HG03066 (cell line): ENCODE measurements around the gene BAG3.

Source experiments
- ATAC-seq: cut with Tn5 transposase; IDR thresholded peaks from one replicate; pipeline ENCODE4 v1.9.1; 2021; ENCODE audit warnings: low read depth; ENCODE audit not compliant: unreplicated experiment

BAG3 gene

GRCh38 chr10:119665901-119666708 lies 14.9 kb downstream of the BAG3 start:
- no peak for ATAC-seq

DNA sequence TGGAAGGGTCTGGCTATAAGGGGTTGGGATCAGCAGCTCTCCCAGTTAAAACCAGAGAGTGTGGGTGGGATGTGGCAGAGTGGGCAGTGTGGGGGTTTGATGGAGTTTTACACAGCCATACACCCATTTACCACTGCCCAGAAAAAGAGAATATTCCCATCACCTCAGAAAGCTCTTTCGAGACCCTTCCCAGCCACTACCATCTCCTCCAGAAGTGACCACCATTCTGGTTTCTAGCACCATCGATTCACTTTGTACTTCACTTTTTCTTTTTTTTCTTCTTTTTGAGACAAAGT lies 15.5 kb downstream of the BAG3 start:
- ATAC-seq: no peak

GRCh38 chr10:119667562-119668328 lies 16.6 kb downstream of the BAG3 start:
- no peak for ATAC-seq

GRCh38 chr10:119668461-119668860 lies 17.3 kb downstream of the BAG3 start:
- no peak for ATAC-seq

GRCh38 chr10:119669331-119669730 lies 18.2 kb downstream of the BAG3 start:
- no peak for ATAC-seq

- ATAC-seq: no peak
Measured at GRCh38 chr10:119669975-119670640, 18.9 kb downstream of the BAG3 start.

DNA sequence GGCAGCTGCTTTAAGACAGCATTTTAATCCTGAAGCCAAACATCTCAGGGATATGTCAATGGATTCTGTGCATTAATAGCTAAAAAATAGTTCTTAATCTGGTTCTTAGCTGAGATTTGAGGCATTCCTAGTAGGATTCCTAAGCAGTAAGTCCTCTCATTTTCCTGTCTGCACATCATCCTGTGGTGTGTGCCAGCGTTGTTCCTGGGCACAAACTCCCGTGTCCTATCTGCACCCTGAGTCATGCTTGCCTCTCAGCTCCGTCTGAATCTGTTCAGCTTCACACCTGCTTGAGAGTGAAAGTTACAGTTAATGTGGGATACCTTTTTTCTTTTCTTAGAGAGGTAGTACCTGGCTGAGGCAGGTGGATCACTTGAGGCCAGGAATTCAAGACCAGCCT lies 19.5 kb downstream of the BAG3 start:
- no peak for ATAC-seq

GRCh38 chr10:119671381-119671780 lies 20.2 kb downstream of the BAG3 start:
- ATAC-seq: no peak

- no peak for ATAC-seq
Measured at GRCh38 chr10:119672291-119672690, 21.1 kb downstream of the BAG3 start.

- ATAC-seq: no peak
Measured at GRCh38 chr10:119673271-119673670, 22.1 kb downstream of the BAG3 start.

- ATAC-seq: no peak
Measured at GRCh38 chr10:119675483-119676170, 24.4 kb downstream of the BAG3 start.

GRCh38 chr10:119677126-119677525 lies 25.9 kb downstream of the BAG3 start:
- ATAC-seq: no peak

DNA sequence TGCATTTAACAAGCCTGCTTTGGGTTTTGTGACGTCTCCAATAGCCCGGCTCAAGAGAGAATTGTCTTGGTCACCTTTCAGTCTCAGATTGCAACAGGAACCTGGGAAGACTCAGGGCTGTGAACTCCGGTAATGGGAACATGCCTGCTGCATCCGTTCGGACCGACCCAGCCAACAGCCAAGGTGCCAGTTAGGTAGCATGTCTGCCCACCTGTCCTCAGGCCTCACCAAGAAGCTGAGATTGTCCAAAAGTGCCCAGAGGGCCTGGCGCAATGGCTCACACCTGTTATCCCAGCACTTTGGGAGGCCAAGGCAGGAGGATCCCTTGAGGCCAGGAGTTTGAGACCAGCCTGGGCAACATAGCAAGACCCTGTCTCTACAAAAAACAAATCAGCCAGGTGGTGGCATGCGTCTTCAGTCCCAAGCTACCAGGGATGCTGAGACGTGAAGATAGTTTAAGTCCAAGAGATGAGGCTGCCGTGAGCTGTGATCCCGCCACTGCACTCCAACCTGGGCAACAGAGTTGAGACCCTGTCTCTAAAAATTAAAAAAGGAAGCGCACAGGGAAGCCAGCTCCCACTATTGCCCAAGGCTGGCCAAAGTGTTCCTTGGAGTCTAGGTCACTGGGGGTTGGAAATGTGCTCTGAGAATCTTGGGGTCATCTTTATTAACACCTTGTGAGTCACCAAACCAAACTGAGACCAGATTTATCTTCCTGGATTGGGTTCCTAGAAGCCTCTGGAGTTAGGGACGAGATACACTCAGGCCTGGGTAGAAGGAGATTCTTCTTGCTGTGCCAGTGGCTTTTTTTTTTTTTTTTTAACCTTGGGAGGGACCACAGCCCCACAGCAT lies 26.9 kb downstream of the BAG3 start:
- ATAC-seq: no peak

- ATAC-seq: no peak
Measured at GRCh38 chr10:119679480-119679829, 28.3 kb downstream of the BAG3 start.

GRCh38 chr10:119680050-119680449 lies 28.9 kb downstream of the BAG3 start:
- no peak for ATAC-seq

- ATAC-seq: no peak
Measured at GRCh38 chr10:119680650-119681081, 29.5 kb downstream of the BAG3 start.

DNA sequence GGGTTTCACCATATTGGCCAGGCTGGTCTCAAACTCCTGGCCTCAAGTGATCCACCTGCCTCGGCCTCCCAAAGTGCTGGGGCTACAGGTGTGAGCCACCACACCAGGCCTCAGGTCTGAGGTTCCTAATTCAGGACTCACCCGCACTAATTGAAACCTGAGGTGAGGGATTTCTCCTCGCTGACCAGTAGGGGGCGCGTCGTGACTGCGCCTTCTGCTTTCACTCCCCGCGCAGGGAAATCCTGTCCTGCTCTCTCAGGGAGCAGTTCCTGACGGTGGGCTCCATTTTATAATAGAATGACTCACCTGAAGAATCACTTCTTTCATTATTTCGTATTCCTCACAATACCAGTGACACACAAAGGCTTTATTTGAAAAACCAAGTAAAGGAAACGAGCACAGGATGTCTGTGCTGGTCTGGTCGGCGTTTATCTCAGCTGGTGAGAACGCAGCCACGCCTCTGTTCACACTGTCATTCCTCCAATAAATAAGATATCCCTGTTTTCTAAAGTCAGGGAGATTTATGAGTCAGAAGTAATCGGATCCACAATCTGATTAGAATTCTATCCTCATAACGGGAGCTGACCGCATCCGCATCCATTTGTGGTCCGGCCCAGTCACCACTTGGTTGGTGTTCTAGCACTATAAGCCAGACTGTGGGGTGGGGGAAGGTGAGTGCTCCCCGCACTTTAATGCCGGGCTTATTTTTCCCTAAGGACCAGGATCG lies 35.4 kb downstream of the BAG3 start:
- peak; percentile 73 for ATAC-seq

DNA sequence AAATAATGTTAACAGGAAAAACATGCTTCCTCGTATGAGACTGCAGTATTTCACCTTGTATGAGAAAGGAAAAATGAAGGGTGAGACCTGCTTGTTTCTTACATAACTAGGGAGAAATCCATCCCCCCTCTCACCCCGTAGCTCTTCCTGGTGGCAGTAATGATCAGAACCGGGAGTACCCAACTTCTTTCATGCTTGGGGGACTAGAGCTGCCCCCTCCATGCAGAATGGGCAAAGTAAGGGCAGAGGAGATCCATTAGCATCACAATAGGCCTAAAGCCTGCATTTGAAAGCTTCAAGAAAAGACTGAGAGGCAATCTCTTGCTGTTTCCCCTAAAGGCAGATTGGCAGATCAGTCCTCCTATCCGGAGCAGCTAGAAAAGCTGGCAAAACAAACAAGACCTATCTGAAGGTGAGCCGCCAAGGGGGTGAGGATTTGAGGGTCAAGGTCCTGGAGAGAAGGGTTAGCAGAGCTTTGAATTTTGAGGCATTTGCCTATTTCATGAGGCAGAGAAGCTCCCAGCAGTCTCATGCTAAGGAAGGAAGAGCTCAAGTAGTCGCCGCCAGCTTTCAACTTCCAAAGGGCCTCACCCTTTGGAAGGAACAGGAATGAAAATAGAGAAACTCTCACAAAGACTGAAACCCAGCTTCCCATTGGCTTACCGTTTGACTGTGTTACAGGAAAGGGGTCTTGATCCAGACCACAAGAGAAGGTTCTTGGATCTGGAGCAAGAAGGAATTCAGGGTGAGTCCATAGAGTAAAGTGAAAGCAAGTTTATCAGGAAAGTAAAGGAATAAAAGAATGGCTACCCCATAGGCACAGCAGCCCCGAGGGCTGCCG lies 36.2 kb downstream of the BAG3 start:
- ATAC-seq: no peak
